GM21515 (cell line): ENCODE measurements around the gene LIPJ.

Source experiments
- ATAC-seq: cut with Tn5 transposase; IDR thresholded peaks from one replicate; pipeline ENCODE4 v1.9.1; 2021; ENCODE audit not compliant: unreplicated experiment

Gene LIPJ

DNA sequence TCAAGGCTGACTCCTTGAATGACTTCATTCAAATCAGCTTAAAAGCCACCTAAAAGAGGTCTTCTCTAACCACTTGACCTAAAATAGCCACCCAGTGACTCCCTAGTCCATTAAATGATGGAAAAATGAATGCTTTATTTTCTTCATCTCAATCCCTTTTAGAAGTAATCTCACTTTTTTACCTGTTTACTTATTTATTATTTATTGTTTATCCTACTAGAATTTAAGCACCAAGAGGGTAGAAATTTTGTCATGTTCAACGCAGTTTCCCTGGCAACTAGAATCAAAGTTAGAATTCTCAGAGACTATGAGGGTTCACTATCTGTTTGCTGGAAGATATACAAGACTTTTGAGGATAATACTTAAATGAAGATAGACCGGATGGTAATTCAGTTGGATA lies at the start of gene LIPJ:
TSS of gene LIPJ (plus strand) at position 301 of the 400 bp plus-strand sequence. CDS start 3,926 bp downstream, outside the sequence.
- no peak for ATAC-seq

DNA sequence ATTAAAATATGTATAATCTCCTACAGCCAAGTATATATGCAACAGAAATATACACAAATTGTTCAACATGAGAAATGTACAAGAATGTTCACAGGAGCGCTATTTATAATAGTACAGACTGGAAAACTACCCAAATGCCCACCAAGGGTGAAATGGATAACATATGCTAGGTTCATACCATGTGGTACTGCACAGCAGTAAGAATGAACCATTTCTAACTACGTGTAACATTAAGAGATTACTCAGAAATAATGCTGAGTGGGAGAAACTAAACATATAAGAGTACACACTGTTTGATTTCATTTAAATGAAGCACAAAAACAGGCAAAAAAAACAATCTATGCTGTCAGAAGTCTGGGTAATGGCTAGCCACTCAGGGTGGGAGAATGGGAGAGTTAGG lies 49.2 kb upstream of the LIPJ start:
- no peak for ATAC-seq

DNA sequence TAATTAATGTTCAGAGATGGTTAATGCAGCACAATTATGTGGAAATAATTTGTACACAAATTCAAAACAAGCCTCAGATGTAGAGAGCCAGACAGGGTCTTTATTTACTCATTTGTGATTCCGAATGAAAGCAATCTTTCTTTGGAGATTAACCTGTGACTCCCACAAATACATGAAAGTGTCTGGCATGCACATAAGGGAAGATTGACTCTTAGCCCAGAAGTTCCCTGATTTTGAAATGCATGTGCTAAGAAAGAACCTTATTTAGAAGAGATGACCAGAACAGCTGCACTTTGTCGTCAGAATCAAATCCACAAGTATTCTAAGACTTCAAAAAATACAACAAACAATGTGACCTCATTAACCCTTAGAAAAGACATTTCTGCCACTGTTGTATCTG lies 48.5 kb upstream of the LIPJ start:
- ATAC-seq: no peak

DNA sequence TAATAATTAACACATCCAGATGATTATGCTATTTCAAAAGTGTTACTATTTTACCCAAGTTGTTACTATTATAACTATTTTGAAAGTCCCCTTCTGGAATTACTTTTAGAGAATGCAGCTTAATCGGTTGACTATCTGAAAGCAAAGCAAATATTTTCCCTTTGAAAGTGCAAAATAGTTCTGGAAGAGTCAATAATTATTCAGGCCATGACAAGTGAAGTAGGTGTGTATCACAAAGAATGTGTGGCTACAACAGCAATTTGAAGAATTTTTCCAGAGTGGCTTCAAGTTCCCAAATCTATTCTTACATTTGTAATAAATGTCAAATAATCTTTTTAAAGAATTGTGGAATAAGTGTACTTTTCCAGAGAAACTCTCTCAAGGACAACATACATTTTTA lies 46.2 kb upstream of the LIPJ start:
- no peak for ATAC-seq

GRCh38 chr10:88541116-88541626 lies 45.4 kb upstream of the LIPJ start:
- no peak for ATAC-seq

DNA sequence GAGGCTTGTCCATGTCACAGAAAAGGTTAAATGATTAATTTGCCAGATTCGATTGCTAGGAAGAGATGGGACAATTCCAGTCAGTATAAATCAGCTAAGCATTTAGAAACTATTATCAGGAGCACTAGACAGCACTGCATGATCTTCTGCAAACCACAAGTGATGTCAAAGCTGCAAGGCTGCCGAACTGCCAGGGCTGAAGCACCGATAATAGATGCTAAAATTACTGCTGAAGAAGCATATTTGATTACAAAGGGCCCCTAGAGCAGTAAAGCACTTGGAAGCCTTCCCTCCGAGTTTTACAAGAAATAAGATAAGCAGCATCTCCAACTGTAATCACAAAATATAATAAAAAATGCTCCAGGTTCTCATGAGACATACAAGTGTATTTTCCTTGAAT lies 44.0 kb upstream of the LIPJ start:
- no peak for ATAC-seq

- no peak for ATAC-seq
These were observed 42.3 kb upstream of the LIPJ start for GRCh38 chr10:88544140-88544870.

DNA sequence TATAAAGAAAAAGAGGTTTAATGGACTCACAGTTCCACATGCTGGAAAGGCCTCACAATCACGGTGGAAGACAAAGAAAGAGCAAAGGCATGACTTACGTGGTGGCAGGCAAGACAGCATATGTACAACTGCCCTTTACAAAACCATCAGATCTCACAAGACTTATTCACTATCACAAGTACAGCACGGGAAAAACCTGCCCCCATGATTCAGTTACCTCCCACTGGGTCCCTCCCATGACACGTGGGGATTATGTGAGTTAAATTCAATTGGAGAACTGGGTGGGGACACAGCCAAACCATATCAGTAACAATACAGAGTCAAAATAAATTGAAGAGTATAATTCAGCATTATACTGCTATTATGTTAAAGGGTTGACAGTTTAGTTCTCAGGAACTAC lies 41.2 kb upstream of the LIPJ start:
- no peak for ATAC-seq

DNA sequence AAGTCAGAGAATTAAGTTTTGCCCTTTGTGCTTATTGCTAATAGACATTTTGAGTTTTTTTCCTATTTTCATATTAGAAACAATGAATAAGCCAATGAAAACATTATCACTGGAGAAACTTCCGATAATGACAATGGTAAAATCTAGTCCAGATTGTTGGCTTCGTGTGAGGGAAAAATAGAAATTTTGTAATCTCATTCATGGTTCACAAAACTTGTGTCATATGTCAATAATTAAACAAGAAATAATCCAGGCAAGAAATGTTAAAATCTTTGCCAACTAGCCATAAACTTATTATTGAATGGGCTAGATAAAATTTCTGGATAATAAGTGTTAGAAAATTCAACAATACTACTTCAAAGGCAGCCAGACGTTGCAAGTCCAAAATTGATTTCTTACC lies 40.1 kb upstream of the LIPJ start:
- no peak for ATAC-seq

- no peak for ATAC-seq
These were observed 35.3 kb upstream of the LIPJ start for GRCh38 chr10:88551246-88551645.

DNA sequence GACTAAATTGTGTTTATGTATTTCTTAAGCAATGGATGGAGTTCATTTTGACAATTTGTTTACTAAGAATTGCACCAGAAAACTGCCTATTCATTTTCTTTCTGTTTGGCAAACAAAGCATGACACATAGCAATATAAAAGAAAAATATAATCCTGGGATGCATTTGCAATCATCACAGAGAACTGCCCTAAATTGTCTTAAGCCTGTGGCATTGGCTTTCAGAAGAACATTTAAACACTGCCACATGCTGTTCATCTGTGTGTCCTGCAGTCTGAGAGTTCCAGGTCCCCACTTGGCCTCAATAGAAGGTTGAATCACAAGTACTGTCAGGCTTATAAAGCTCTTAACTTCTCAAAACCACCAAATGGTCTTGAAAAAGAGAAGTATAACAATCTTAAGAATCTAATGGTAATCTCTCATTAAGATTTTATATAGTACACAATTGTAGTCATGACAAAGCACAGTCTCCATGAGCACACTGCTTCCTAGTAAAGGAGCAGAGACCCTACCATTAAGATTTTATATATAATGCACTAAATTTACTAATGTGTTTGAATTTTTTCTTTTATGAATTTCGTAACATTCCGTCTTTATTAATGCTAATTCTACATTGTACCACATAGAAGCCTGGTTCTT lies 33.3 kb upstream of the LIPJ start:
- peak; percentile 80 for ATAC-seq

GRCh38 chr10:88555190-88555908 lies 31.2 kb upstream of the LIPJ start:
- ATAC-seq: no peak

GRCh38 chr10:88557256-88557655 lies 29.3 kb upstream of the LIPJ start:
- ATAC-seq: no peak

- ATAC-seq: no peak
These were observed 28.9 kb upstream of the LIPJ start for GRCh38 chr10:88557658-88558057.

GRCh38 chr10:88562152-88562551 lies 24.4 kb upstream of the LIPJ start:
- no peak for ATAC-seq

- ATAC-seq: no peak
These were observed 21.5 kb upstream of the LIPJ start for GRCh38 chr10:88565072-88565471.

- ATAC-seq: no peak
These were observed 4.2 kb upstream of the LIPJ start for GRCh38 chr10:88582411-88582805.

- peak; percentile 77 for ATAC-seq
These were observed 3.6 kb upstream of the LIPJ start, which contains the start of gene RNLS for GRCh38 chr10:88582806-88583583. Gene RNLS, minus strand, starts transcription at chr10:88583318.

GRCh38 chr10:88583584-88583957 lies 3.0 kb upstream of the LIPJ start:
- ATAC-seq: no peak

DNA sequence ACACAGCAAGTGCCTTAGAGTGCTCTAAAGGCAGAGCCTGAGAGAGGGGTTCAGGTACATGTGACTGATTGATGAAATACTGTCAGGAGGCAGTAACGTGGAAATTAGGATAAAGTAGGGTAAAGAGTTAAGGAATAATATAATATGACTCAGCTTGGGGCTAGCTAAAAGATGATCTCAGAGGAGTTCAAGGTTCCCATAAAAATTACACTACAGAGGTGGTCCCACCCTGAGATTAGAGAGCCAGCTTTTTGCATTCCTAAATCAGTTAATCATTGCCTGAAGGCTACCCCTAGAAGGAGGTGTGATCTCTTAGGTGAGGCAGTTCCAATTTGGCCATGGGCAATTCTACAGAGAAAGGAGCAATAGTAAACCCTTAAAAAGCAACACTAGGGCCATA lies 5.8 kb downstream of the LIPJ start:
- ATAC-seq: no peak

GRCh38 chr10:88592906-88593305 lies 6.3 kb downstream of the LIPJ start:
- ATAC-seq: no peak
